ENCODE data around the gene FGF9.

GRCh38 chr13:21701460-21701859 is 30.6 kb downstream of the FGF9 start:
- TF ChIP-seq CTCF (conservative IDR thresholded peaks at IDR 0.05; ENCODE audit: low read depth, low read length) (no peak), EZH2 (IDR thresholded peaks at IDR 0.05; ENCODE audit: low read length, unreplicated experiment) (no peak), EZH2phosphoT487 (IDR thresholded peaks at IDR 0.05; ENCODE audit: borderline replicate concordance, low read length) (no peak)
